NCI-H2107 treated with DMSO at 0.1 percent for 48 hours (cell line): Measurements from ENCODE around the gene MNAT1.
"Not testable (repeated sequence)": the region's sequence is repeated elsewhere in the genome, so short reads cannot be mapped to it uniquely, and the experiment has no call there.

Experiments used
- DNase-seq: peaks from one replicate; lab custom pipeline; 2025; ENCODE audit not compliant: unreplicated experiment; lab: John Stamatoyannopoulos, UW

MNAT1 gene

GRCh38 chr14:60736494-60736893, 1.9 kb downstream of the MNAT1 start:
- peak; percentile 86 for DNase-seq

- no peak for DNase-seq
These were observed 4.4 kb downstream of the MNAT1 start for GRCh38 chr14:60738843-60739508.

- DNase-seq: no peak
These were observed 10.0 kb downstream of the MNAT1 start for GRCh38 chr14:60744566-60744965.

GRCh38 chr14:60753264-60754119, 18.9 kb downstream of the MNAT1 start:
- no peak for DNase-seq

- DNase-seq: peak; percentile 72
These were observed 22.3 kb downstream of the MNAT1 start for GRCh38 chr14:60756847-60757246.

- no peak for DNase-seq
These were observed 23.0 kb downstream of the MNAT1 start for GRCh38 chr14:60757567-60758002.

GRCh38 chr14:60758885-60759284, 24.3 kb downstream of the MNAT1 start:
- peak; percentile 97 for DNase-seq

GRCh38 chr14:60760209-60760608, 25.6 kb downstream of the MNAT1 start:
- DNase-seq: peak; percentile 100

GRCh38 chr14:60760644-60761364, 26.2 kb downstream of the MNAT1 start:
- DNase-seq: peak; percentile 100

GRCh38 chr14:60768602-60769001, 34.0 kb downstream of the MNAT1 start:
- DNase-seq: no peak

- DNase-seq: no peak
These were observed 36.6 kb downstream of the MNAT1 start for GRCh38 chr14:60771117-60771516.

GRCh38 chr14:60773558-60773957, 39.0 kb downstream of the MNAT1 start:
- DNase-seq: no peak

GRCh38 chr14:60775296-60775695, 40.7 kb downstream of the MNAT1 start:
- DNase-seq: no peak

GRCh38 chr14:60777856-60778578, 43.5 kb downstream of the MNAT1 start:
- DNase-seq: no peak

- not testable (repeated sequence) for DNase-seq
These were observed 45.4 kb downstream of the MNAT1 start for GRCh38 chr14:60779745-60780514.

GRCh38 chr14:60780558-60780957, 46.0 kb downstream of the MNAT1 start:
- not testable (repeated sequence) for DNase-seq

- no peak for DNase-seq
These were observed 52.3 kb downstream of the MNAT1 start for GRCh38 chr14:60786905-60787304.

GRCh38 chr14:60789656-60790055, 55.1 kb downstream of the MNAT1 start:
- DNase-seq: no peak

GRCh38 chr14:60790850-60791249, 56.3 kb downstream of the MNAT1 start:
- DNase-seq: no peak

GRCh38 chr14:60796434-60796833, 61.9 kb downstream of the MNAT1 start:
- no peak for DNase-seq
